GM23338 (cell line): ENCODE results near the gene PGPEP1. TPM values are rescaled to one million over a fixed set of nuclear protein-coding genes. Genes with fewer than 3 reads are reported as not detected.

Experiments used
- ATAC-seq: fragments of 200-7000 bp; cut with Tn5 transposase; 3 replicates; pipeline ENCODE4 v1.9.1; 2020
- DNase-seq: peaks from one replicate; pipeline ENCODE4 v3.0.0-alpha.2; 2015; ENCODE audit warnings: low spot score
- H2AFZ ChIP-seq: fragments of 200-600 bp; sonication (generic); 2 replicates; pipeline ENCODE4 v1.8.0; 2016; ENCODE audit warnings: antibody characterized with exemption, mild to moderate bottlenecking, moderate library complexity
- H3F3A ChIP-seq: fragments of 200-600 bp; sonication (generic); replicated peaks from 2 replicates; pipeline ENCODE4 v1.8.0; 2017; ENCODE audit warnings: antibody characterized with exemption, mixed run types, low read depth
- H3K27ac ChIP-seq: fragments of 200-600 bp; sonication (generic); 2 replicates; pipeline ENCODE4 v1.6.1; 2016; ENCODE audit warnings: low read depth
- H3K27me3 ChIP-seq: fragments of 200-600 bp; sonication (generic); 2 replicates; pipeline ENCODE4 v1.8.0; 2016; ENCODE audit warnings: mild to moderate bottlenecking, mixed run types, moderate library complexity; ENCODE audit not compliant: insufficient read depth
- H3K36me3 ChIP-seq: fragments of 200-600 bp; sonication (generic); 2 replicates; pipeline ENCODE4 v1.8.0; 2016; ENCODE audit warnings: mild to moderate bottlenecking; ENCODE audit not compliant: insufficient read depth
- H3K4me1 ChIP-seq: fragments of 200-600 bp; sonication (generic); 2 replicates; pipeline ENCODE4 v1.8.0; 2016; ENCODE audit warnings: mild to moderate bottlenecking, moderate library complexity; ENCODE audit not compliant: insufficient read depth
- H3K4me2 ChIP-seq: fragments of 200-600 bp; sonication (generic); 2 replicates; pipeline ENCODE4 v1.7.1; 2017; ENCODE audit warnings: mixed run types
- H3K4me3 ChIP-seq: fragments of 200-600 bp; sonication (generic); 2 replicates; pipeline ENCODE4 v1.6.1; 2016; ENCODE audit warnings: mixed run types
- H3K79me2 ChIP-seq: fragments of 200-600 bp; sonication (generic); replicated peaks from 2 replicates; pipeline ENCODE4 v1.8.0; 2017; ENCODE audit warnings: mild to moderate bottlenecking; ENCODE audit not compliant: insufficient read depth
- H3K9me2 ChIP-seq: fragments of 200-600 bp; sonication (generic); 2 replicates; pipeline ENCODE4 v1.8.0; 2017; ENCODE audit not compliant: insufficient read depth
- H4K20me1 ChIP-seq: fragments of 200-600 bp; sonication (generic); replicated peaks from 2 replicates; pipeline ENCODE4 v1.8.0; 2017; ENCODE audit warnings: mild to moderate bottlenecking; ENCODE audit not compliant: insufficient read depth
- H3K27ac Mint-ChIP-seq: 2 replicates; pipeline ENCODE4 v1.8.0; 2020; ENCODE audit warnings: inconsistent platforms, mild to moderate bottlenecking, moderate library complexity, mixed read lengths
- H3K27me3 Mint-ChIP-seq: 3 replicates; pipeline ENCODE4 v1.8.0; 2022; ENCODE audit warnings: low read depth, mild to moderate bottlenecking, moderate library complexity, mixed read lengths, inconsistent platforms; ENCODE audit not compliant: insufficient read depth, poor library complexity
- H3K36me3 Mint-ChIP-seq: 3 replicates; pipeline ENCODE4 v1.8.0; 2021; ENCODE audit warnings: low read depth, mild to moderate bottlenecking, inconsistent platforms, moderate library complexity, mixed read lengths
- H3K4me1 Mint-ChIP-seq: 3 replicates; pipeline ENCODE4 v1.8.0; 2020; ENCODE audit warnings: mild to moderate bottlenecking, inconsistent platforms, mixed read lengths
- H3K4me3 Mint-ChIP-seq: 3 replicates; pipeline ENCODE4 v1.8.0; 2021; ENCODE audit warnings: moderate library complexity, mild to moderate bottlenecking, inconsistent platforms, mixed read lengths
- H3K9me3 Mint-ChIP-seq: 3 replicates; pipeline ENCODE4 v1.8.0; 2020; ENCODE audit warnings: moderate library complexity, mild to moderate bottlenecking, inconsistent platforms, mixed read lengths
- CREB1 ChIP-seq: fragments of 250-450 bp; sonication (Bioruptor Pico); IDR thresholded peaks from 2 replicates; pipeline ENCODE4 v1.5.0; 2020; ENCODE audit warnings: low read depth, mild to moderate bottlenecking, moderate library complexity
- CTCF ChIP-seq, 2 experiments: fragments of 200-600 bp in 1 of 2; sonication (generic) in 1 of 2; conservative IDR thresholded peaks; 2 replicates each; pipeline versions ENCODE4 v1.5.1 to v1.6.1; 2016 to 2017; ENCODE audit warnings: antibody characterized with exemption in 2 of 2, low read depth in 2 of 2, mild to moderate bottlenecking in 2 of 2, moderate library complexity in 1 of 2
- ETS1 ChIP-seq: IDR thresholded peaks from 2 replicates; pipeline ENCODE4 v1.6.1; 2016; ENCODE audit warnings: antibody characterized with exemption
- EZH2 ChIP-seq: fragments of 200-600 bp; sonication (generic); IDR thresholded peaks from one replicate; pipeline ENCODE4 v1.8.0; 2017; ENCODE audit warnings: antibody characterized with exemption, mild to moderate bottlenecking, low read depth; ENCODE audit not compliant: unreplicated experiment
- EZH2phosphoT487 ChIP-seq: fragments of 200-600 bp; sonication (generic); IDR thresholded peaks from one replicate; pipeline ENCODE4 v1.8.1; 2018; ENCODE audit warnings: antibody characterized with exemption; ENCODE audit not compliant: unreplicated experiment
- JUNB ChIP-seq: IDR thresholded peaks from one replicate; pipeline ENCODE4 v1.6.1; 2016; ENCODE audit warnings: antibody characterized with exemption; ENCODE audit not compliant: unreplicated experiment
- NANOG ChIP-seq: IDR thresholded peaks from 2 replicates; pipeline ENCODE4 v1.6.1; 2016; ENCODE audit warnings: antibody characterized with exemption, borderline replicate concordance
- POLR2AphosphoS5 ChIP-seq: IDR thresholded peaks from 2 replicates; pipeline ENCODE4 v1.6.1; 2016; ENCODE audit warnings: antibody characterized with exemption, low read depth
- REST ChIP-seq: IDR thresholded peaks from one replicate; pipeline ENCODE4 v1.6.1; 2018; ENCODE audit warnings: antibody characterized with exemption; ENCODE audit not compliant: unreplicated experiment
- STAT1 ChIP-seq: IDR thresholded peaks from one replicate; pipeline ENCODE4 v1.6.1; 2016; ENCODE audit warnings: antibody characterized with exemption; ENCODE audit not compliant: unreplicated experiment
- ZNF114 ChIP-seq: fragments of 250-450 bp; sonication (Bioruptor Pico); IDR thresholded peaks from 2 replicates; pipeline ENCODE4 v1.5.0; 2020; ENCODE audit warnings: mild to moderate bottlenecking, moderate library complexity
- ZNF331 ChIP-seq: fragments of 250-450 bp; sonication (Bioruptor Pico); IDR thresholded peaks from 2 replicates; pipeline ENCODE4 v1.5.0; 2020; ENCODE audit warnings: low read depth, mild to moderate bottlenecking, moderate library complexity
- ZNF462 ChIP-seq: fragments of 250-450 bp; sonication (Bioruptor Pico); IDR thresholded peaks from 2 replicates; pipeline ENCODE4 v1.5.0; 2020; ENCODE audit warnings: mild to moderate bottlenecking, moderate library complexity
- polyA plus RNA-seq: library from polyadenylated mRNA; unstranded; fragments of >200 nt; fragmentation: Nextera tagmentation; extraction: Ambion mirVana; gene quantifications from 2 replicates; pipeline ENCODE4 v1.2.1, GENCODE V29; 2016
- total RNA-seq: library from RNA; depleted of rRNA; stranded (reverse); fragments of >200 nt; shearing (Covaris generic); gene quantifications from 2 replicates; pipeline ENCODE4 v1.2.3, GENCODE V29; 2014

The PGPEP1 gene
- total and polyA plus RNA-seq, 2 experiments from 2014 or later, result 15.5 to 18.9 TPM

GRCh38 chr19:18418029-18418482 lies 77.7 kb downstream of the PGPEP1 start:
- DNase-seq (no peak), ATAC-seq (no peak)
- Mint-ChIP-seq H3K27me3 (peaks cover 50% of the 10 kb centered on the region), H3K4me3 (peak overlapping the region; percentile 68), H3K4me1 (peaks cover 36% of the 10 kb centered on the region), H3K9me3 (no peaks in the 10 kb centered on the region), H3K36me3 (no peaks in the 10 kb centered on the region), H3K27ac (no peak overlapping the region)
- TF ChIP-seq ETS1 (no peak), JUNB (no peak), NANOG (no peak), STAT1 (no peak), ZNF331 (CRISPR knock-in tag) (no peak), POLR2AphosphoS5 (no peak), REST (no peak), CREB1 (CRISPR knock-in tag) (no peak), ZNF462 (CRISPR knock-in tag) (no peak), EZH2phosphoT487 (no peak), CTCF (conservative IDR thresholded peaks at IDR 0.05; ENCODE audit: low read depth in 2 of 2) (no peak), ZNF114 (CRISPR knock-in tag) (no peak), EZH2 (no peak)
- Histone ChIP-seq H4K20me1 (no peaks in the 10 kb centered on the region; the same call in 1 of the 2 replicates), H3K79me2 (no peaks in the 10 kb centered on the region), H3K27ac (no peak overlapping the region), H3K4me2 (peak overlapping the region; percentile 97), H3K27me3 (peaks cover 39% of the 10 kb centered on the region), H3K4me3 (peak overlapping the region; percentile 73), H3K9me2 (no peaks in the 10 kb centered on the region), H3F3A (peaks cover 24% of the 10 kb centered on the region), H3K4me1 (peaks cover 8% of the 10 kb centered on the region), H3K36me3 (no peaks in the 10 kb centered on the region), H2AFZ (no peak overlapping the region)
